HepG2 (cell line): ENCODE data around the gene OR4M1. TPM values are rescaled to one million over a fixed set of nuclear protein-coding genes. Genes with fewer than 3 reads are reported as not detected.
"Not testable (repeated sequence)": the region's sequence is repeated elsewhere in the genome, so short reads cannot be mapped to it uniquely, and the experiment has no call there.

Experiments used
- ATAC-seq: fragments of 200-7000 bp; cut with Tn5 transposase; 3 replicates; pipeline ENCODE4 v1.9.1; 2020; ENCODE audit warnings: mild to moderate bottlenecking, moderate library complexity
- BruUV-seq: library from RNA; stranded (reverse); fragments of 400-500 nt; replicated peaks from 2 replicates; lab custom pipeline; 2021; lab: Mats Ljungman, UMichigan
- CTCF ChIA-PET: fragments of 300-600 bp; formaldehyde crosslinking; extraction: SDS; loops from one replicate; lab custom pipeline; 2021; ENCODE audit warnings: low total read pairs, inconsistent platforms, low intra/inter-chr PET ratio; lab: Yijun Ruan, JAX
- POLR2A ChIA-PET: fragments of 350-600 bp; sonication (Branson Sonifier 250); formaldehyde crosslinking; loops from one replicate; lab custom pipeline; 2020; ENCODE audit warnings: antibody characterized with exemption, inconsistent platforms; lab: Yijun Ruan, JAX
- DNase-seq: peaks from one replicate; pipeline ENCODE4 v3.0.0-alpha.2; 2015; ENCODE audit warnings: low spot score
- FAIRE-seq: peaks from 3 replicates; lab custom pipeline; 2011; peaks lifted over from hg19 to GRCh38; lab: Jason Lieb, UNC
- H2AFZ ChIP-seq: one replicate; pipeline ENCODE4 v1.6.1; 2011; ENCODE audit warnings: low read length, inconsistent platforms
- H3K27ac ChIP-seq: fragments of 300-600 bp; 3 replicates; pipeline ENCODE4 v1.8.0; 2011; ENCODE audit warnings: mixed run types, mild to moderate bottlenecking, mixed read lengths, low read length, inconsistent platforms; ENCODE audit not compliant: insufficient read depth; ENCODE audit errors: extremely low read length
- H3K27me3 ChIP-seq, 2 experiments: fragments of 200-600 bp in 1 of 2; 2 replicates in 1 of 2; 3 replicates in 1 of 2; pipeline versions ENCODE4 v1.6.0 to v1.8.0; 2011; ENCODE audit warnings: low read length in 2 of 2, mild to moderate bottlenecking in 2 of 2, moderate library complexity in 2 of 2, inconsistent platforms in 1 of 2; ENCODE audit not compliant: insufficient read depth in 2 of 2, control insufficient read depth in 1 of 2
- H3K36me3 ChIP-seq, 2 experiments: fragments of 200-600 bp in 1 of 2; replicated peaks in 1 of 2; 2 replicates in 1 of 2; 3 replicates in 1 of 2; pipeline versions ENCODE4 v1.5.1 to v1.8.0; 2011; ENCODE audit warnings: low read length in 2 of 2, inconsistent platforms in 1 of 2; ENCODE audit not compliant: insufficient read depth in 2 of 2, control insufficient read depth in 1 of 2
- H3K4me1 ChIP-seq: 2 replicates; pipeline ENCODE4 v1.5.1; 2012; ENCODE audit warnings: low read length, inconsistent platforms; ENCODE audit not compliant: insufficient read depth
- H3K4me2 ChIP-seq: 2 replicates; pipeline ENCODE4 v1.6.0; 2011; ENCODE audit warnings: low read depth, low read length, inconsistent platforms
- H3K4me3 ChIP-seq, 3 experiments: fragments of 200-600 bp in 1 of 3; sonication (generic), shearing (Covaris generic) in 1 of 3; replicated peaks in 1 of 3; 2 replicates each; pipeline ENCODE4 v1.5.1; 2011 to 2016; ENCODE audit warnings: low read length in 3 of 3, inconsistent platforms in 2 of 3, low read depth in 2 of 3, mild to moderate bottlenecking in 2 of 3, control low read depth in 1 of 3, mixed read lengths in 1 of 3; ENCODE audit not compliant: insufficient read depth in 1 of 3
- H3K79me2 ChIP-seq: one replicate; pipeline ENCODE4 v1.6.1; 2011; ENCODE audit warnings: low read length, inconsistent platforms; ENCODE audit not compliant: insufficient read depth
- H3K9ac ChIP-seq: 2 replicates; pipeline ENCODE4 v1.6.0; 2011; ENCODE audit warnings: mild to moderate bottlenecking, low read depth, low read length, inconsistent platforms; ENCODE audit not compliant: insufficient read depth
- H3K9me3 ChIP-seq: 2 replicates; pipeline ENCODE4 v1.5.1; 2012; ENCODE audit warnings: mild to moderate bottlenecking, low read length
- H4K20me1 ChIP-seq: 2 replicates; pipeline ENCODE4 v1.6.0; 2011; ENCODE audit warnings: inconsistent platforms, mild to moderate bottlenecking, low read length, moderate library complexity; ENCODE audit not compliant: insufficient read depth
- CTCF ChIP-seq: sonication (generic); formaldehyde crosslinking; IDR thresholded peaks from 2 replicates; pipeline ENCODE4 v1.5.0; 2020; ENCODE audit warnings: mild to moderate bottlenecking, missing genetic modification reagents, moderate library complexity
- GLMP ChIP-seq: sonication (generic); formaldehyde crosslinking; IDR thresholded peaks from 2 replicates; pipeline ENCODE4 v1.9.0; 2021; ENCODE audit warnings: missing genetic modification reagents, mild to moderate bottlenecking, borderline replicate concordance
- HNF4A ChIP-seq: sonication (generic); formaldehyde crosslinking; IDR thresholded peaks from 2 replicates; pipeline ENCODE4 v1.4.0; 2020; ENCODE audit warnings: missing genetic modification reagents
- MEIS1 ChIP-seq: sonication (generic); formaldehyde crosslinking; IDR thresholded peaks from 2 replicates; pipeline ENCODE4 v1.9.0; 2021; ENCODE audit warnings: mild to moderate bottlenecking, missing genetic modification reagents, moderate library complexity, borderline replicate concordance
- MTA1 ChIP-seq: sonication (generic); formaldehyde crosslinking; IDR thresholded peaks from 2 replicates; pipeline ENCODE4 v1.4.0; 2020; ENCODE audit warnings: missing genetic modification reagents, mild to moderate bottlenecking, borderline replicate concordance
- PCBP1 ChIP-seq: fragments of 200-400 bp; formaldehyde crosslinking; IDR thresholded peaks from 2 replicates; pipeline ENCODE4 v1.6.1; 2017; ENCODE audit warnings: mild to moderate bottlenecking, low read depth, low read length, borderline replicate concordance
- ZNF18 ChIP-seq: sonication (generic); formaldehyde crosslinking; IDR thresholded peaks from 2 replicates; pipeline ENCODE4 v1.8.0; 2022; ENCODE audit warnings: mild to moderate bottlenecking, missing genetic modification reagents; ENCODE audit not compliant: insufficient replicate concordance
- ZSCAN20 ChIP-seq: sonication (generic); formaldehyde crosslinking; IDR thresholded peaks from 2 replicates; pipeline ENCODE4 v1.4.0; 2020; ENCODE audit warnings: missing genetic modification reagents, mild to moderate bottlenecking, borderline replicate concordance
- WGBS: methylation state at CpG from one replicate; pipeline ENCODE4 v1.1.6; 2017; ENCODE audit warnings: low lambda C conversion rate; 5-methylcytosine and 5-hydroxymethylcytosine counted together
- in situ Hi-C: cut with HindIII; loops from 2 replicates; pipeline ENCODE4 v1.10.0; 2017; ENCODE audit warnings: low pct_unique_long_range_greater_than_20kb; ENCODE audit not compliant: extremely low pct_ligation_motif_present
- intact Hi-C: fragments of 100-400 bp; cut with micrococcal nuclease; formaldehyde crosslinking; loops from one replicate; pipeline ENCODE4 v1.10.0; 2022; ENCODE audit not compliant: unreplicated experiment
- polyA plus RNA-seq, 8 experiments: library from polyadenylated mRNA; depleted of rRNA in 3 of 8; stranded (reverse) in 7 of 8; unstranded in 1 of 8; fragments of >200 nt; fragmentation: Illumina TruSeq in 4 of 8; extraction: Trizol in 4 of 8; gene quantifications; 2 replicates each; pipeline versions ENCODE4 v1.2.1 to v1.2.3, GENCODE V29; 2011 to 2016; ENCODE audit warnings: low read depth in 4 of 8, missing spikeins in 1 of 8, mixed read lengths in 1 of 8; ENCODE audit not compliant: insufficient read depth in 1 of 8
- total RNA-seq, 5 experiments: library from RNA; depleted of rRNA; stranded (reverse); fragments of >200 nt; fragmentation: Illumina TruSeq; extraction: Trizol; gene quantifications; 2 replicates each; pipeline ENCODE4 v1.2.3, GENCODE V29; 2016; ENCODE audit warnings: low read depth in 1 of 5
- TF ChIP-seq, protein P1 (sequence below): sonication (generic); formaldehyde crosslinking; IDR thresholded peaks from 2 replicates; pipeline ENCODE4 v1.8.0; 2022; ENCODE audit warnings: low read depth, missing genetic modification reagents
- TF ChIP-seq, protein P2 (sequence below): sonication (generic); formaldehyde crosslinking; IDR thresholded peaks from 2 replicates; pipeline ENCODE4 v1.8.0; 2022; ENCODE audit warnings: missing genetic modification reagents, low read depth, mild to moderate bottlenecking, borderline replicate concordance

The OR4M1 gene
- total and polyA plus RNA-seq, 2 of the 13 experiments (the other 11 are each of a cell fraction or from before 2014, with no cell fraction given): not detected

DNA sequence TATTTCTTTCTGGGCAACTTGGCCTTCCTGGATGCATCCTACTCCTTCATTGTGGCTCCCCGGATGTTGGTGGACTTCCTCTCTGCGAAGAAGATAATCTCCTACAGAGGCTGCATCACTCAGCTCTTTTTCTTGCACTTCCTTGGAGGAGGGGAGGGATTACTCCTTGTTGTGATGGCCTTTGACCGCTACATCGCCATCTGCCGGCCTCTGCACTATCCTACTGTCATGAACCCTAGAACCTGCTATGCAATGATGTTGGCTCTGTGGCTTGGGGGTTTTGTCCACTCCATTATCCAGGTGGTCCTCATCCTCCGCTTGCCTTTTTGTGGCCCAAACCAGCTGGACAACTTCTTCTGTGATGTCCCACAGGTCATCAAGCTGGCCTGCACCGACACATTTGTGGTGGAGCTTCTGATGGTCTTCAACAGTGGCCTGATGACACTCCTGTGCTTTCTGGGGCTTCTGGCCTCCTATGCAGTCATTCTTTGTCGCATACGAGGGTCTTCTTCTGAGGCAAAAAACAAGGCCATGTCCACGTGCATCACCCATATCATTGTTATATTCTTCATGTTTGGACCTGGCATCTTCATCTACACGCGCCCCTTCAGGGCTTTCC is 54.4 kb downstream of the OR4M1 start:
- H4K20me1 ChIP-seq, H3K4me1 ChIP-seq, H3K9me3 ChIP-seq, in situ Hi-C loops, BruUV-seq, H3K79me2 ChIP-seq: not testable (repeated sequence)
- TF ChIP-seq CTCF (CRISPR knock-in tag) (peak; percentile 42), HNF4A (CRISPR knock-in tag) (0 out of 2 replicates have a peak, but pooled peaks have one; percentile 11)
- TF ChIP-seq, all 625 proteins: peak for 2; not testable (repeated sequence) for 623
- H3K27ac ChIP-seq, ATAC-seq, CTCF ChIA-PET, H3K4me3 ChIP-seq, H3K27me3 ChIP-seq, H2AFZ ChIP-seq, H3K9ac ChIP-seq, DNase-seq, POLR2A ChIA-PET, intact Hi-C loops, H3K4me2 ChIP-seq, H3K36me3 ChIP-seq, FAIRE-seq: not testable (repeated sequence)
- WGBS: 18% methylated on average over 12 of the region's 12 CpGs

GRCh38 chr14:19828314-19828713 is 55.0 kb downstream of the OR4M1 start:
- in situ Hi-C loops: no loop called here
- Histone ChIP-seq H3K4me1 (no peaks in the 10 kb centered on the region), H3K79me2 (no peaks in the 10 kb centered on the region), H2AFZ (no peak overlapping the region), H4K20me1 (no peaks in the 10 kb centered on the region), H3K36me3 (no peaks in the 10 kb centered on the region), H3K9me3 (no peaks in the 10 kb centered on the region), H3K4me3 (no peak overlapping the region), H3K4me2 (no peak overlapping the region), H3K27me3 (no peaks in the 10 kb centered on the region), H3K9ac (no peak overlapping the region), H3K27ac (no peak overlapping the region)
- FAIRE-seq (no peak), ATAC-seq (no peak), DNase-seq (no peak)
- 3% methylated on average over 2 of the region's 2 CpGs for WGBS
- ChIA-PET CTCF (no interaction called here), POLR2A (no interaction called here)
- intact Hi-C loops: no loop called here
- BruUV-seq: no TSS peak
- TF ChIP-seq MTA1 (CRISPR knock-in tag) (no peak), MEIS1 (CRISPR knock-in tag) (no peak), GLMP (CRISPR knock-in tag) (no peak), PCBP1 (no peak), ZNF18 (CRISPR knock-in tag) (no peak), ZSCAN20 (CRISPR knock-in tag) (no peak)
- TF ChIP-seq, protein P1, sequence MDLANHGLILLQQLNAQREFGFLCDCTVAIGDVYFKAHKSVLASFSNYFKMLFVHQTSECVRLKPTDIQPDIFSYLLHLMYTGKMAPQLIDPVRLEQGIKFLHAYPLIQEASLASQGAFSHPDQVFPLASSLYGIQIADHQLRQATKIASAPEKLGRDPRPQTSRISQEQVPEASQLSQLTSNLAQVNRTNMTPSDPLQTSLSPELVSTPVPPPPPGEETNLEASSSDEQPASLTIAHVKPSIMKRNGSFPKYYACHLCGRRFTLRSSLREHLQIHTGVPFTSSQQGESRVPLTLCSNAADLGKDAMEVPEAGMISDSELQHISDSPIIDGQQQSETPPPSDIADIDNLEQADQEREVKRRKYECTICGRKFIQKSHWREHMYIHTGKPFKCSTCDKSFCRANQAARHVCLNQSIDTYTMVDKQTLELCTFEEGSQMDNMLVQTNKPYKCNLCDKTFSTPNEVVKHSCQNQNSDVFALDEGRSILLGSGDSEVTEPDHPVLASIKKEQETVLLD (CRISPR knock-in tag): no peak
- TF ChIP-seq, protein P2, sequence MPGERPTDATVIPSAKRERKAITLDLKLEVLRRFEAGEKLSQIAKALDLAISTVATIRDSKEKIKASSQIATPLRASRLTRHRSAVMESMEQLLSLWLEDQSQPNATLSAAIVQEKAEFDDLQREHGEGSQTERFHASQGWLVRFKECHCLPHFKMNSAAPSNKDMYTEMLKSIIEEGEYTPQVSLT (CRISPR knock-in tag): no peak
